Activated CD4-positive, alpha-beta T cell treated with anti-CD3 and anti-CD28 coated beads for 24 hours (primary cell): ENCODE data around the gene KLHDC7B.

Experiments used
- DNase-seq, 2 donors: peaks; one replicate each; pipeline ENCODE4 v3.0.0-alpha.2; 2020; ENCODE audit warnings: low read depth in 2 of 2

KLHDC7B gene

GRCh38 chr22:50548040-50548920 is 2.6 kb downstream of the KLHDC7B start:
- DNase-seq, result no peak

DNA sequence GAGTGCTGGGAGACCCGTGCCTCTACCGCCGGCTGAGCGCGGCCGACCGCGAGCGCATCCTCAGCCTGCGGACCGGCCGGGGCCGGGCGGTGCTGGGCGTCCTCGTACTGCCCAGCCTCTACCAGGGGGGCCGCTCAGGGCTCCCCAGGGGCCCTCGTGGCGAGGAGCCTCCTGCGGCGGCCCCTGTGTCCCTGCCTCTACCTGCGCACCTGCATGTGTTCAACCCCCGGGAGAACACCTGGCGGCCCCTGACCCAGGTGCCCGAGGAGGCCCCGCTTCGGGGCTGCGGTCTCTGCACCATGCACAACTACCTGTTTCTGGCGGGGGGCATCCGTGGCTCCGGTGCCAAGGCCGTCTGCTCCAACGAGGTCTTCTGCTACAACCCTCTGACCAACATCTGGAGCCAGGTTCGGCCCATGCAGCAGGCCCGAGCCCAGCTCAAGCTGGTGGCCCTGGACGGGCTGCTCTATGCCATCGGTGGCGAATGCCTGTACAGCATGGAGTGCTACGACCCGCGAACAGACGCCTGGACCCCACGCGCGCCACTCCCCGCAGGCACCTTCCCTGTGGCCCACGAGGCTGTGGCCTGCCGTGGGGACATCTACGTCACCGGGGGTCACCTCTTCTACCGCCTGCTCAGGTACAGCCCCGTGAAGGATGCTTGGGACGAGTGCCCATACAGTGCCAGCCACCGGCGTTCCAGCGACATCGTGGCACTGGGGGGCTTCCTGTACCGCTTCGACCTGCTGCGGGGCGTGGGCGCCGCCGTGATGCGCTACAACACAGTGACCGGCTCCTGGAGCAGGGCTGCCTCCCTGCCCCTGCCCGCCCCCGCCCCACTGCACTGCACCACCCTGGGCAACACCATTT is 3.5 kb downstream of the KLHDC7B start:
- no peak for DNase-seq

DNA sequence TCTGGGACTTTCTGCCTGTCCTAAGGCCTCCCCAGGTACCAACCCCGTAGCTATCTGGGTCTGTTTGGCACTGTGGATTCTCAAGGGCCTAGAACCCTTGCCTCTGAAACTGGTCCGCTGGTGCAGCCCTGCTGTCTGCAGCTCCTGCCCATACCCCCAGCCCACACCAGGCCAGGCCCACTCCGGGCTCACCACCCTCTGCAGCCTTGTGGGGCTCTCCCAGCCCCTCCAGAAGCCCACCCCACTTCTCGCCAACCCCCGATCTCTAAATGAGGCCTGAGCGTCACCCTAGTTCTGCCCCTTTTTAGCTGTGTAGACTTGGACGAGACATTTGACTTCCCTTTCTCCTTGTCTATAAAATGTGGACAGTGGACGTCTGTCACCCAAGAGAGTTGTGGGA is 4.7 kb downstream of the KLHDC7B start:
- no peak for DNase-seq

DNA sequence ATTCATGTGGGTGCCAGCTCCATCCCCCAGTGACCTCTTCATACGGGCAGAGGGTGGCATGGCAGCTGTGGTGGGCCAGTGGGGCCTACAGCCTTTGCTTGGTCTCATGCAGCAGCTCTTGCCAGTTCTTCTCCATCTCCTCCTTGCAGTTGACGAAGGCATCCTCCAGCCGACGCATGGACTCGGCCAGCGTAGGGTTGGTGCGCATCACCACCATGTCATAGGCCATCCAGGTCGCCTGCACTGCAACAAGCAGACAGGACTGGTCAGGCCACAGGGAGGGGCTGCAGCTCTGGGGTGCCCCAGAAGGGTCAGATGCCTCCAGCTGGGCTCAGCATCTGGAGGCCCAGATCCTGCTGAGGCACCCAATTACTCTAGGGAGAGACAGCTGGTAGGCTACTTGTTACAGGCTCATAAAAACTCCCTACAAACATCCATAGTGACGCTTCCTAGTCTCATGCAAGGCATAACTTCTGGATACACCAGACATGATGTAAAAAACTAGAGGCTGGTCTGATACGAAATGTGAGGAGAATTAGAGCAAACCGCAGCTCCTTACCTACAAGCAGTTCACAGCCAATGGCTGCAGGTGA is 5.6 kb downstream of the KLHDC7B start:
- no peak for DNase-seq

DNA sequence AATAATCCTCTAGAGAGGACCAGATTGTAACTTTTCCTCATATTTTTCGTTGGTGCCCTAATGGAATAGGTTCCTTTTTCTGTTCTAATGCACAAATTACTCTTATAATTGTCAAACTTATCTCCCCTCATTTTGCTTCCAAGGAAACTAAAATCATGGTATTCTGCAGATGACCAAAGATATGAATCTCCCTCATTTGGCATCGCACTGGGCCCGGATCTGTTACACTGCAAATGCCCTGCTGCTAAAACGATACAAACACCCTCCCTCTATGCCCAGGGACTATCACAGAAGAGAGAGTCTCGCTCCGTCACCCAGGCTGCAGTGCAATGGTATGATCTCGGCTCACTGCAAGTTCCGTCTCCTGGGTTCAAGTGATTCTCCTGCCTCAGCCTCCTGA is 7.6 kb downstream of the KLHDC7B start:
- DNase-seq, result no peak

- no peak for DNase-seq
Observed at GRCh38 chr22:50556703-50557102, 11.0 kb downstream of the KLHDC7B start.

DNA sequence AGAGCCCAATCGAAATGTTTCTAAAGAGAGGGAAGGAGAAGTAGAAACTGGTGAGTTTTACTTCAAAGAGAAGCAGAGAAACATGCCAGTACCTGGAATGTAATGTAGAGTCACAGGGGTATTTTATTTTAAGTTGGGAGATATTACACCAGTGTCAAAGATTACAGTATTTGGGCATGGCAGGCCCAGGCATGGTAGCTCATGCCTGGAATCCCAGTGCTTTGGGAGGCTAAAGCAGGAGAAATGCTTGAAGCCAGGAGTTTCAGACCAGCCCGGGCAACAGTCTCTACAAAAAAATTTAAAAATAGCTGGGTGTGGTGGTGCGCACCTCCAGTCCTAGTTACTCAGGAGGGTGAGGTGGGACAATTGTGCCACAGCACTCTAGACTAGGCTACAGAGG is 14.3 kb downstream of the KLHDC7B start:
- DNase-seq, result no peak

- DNase-seq, result no peak
Observed at GRCh38 chr22:50561401-50562358, 16.0 kb downstream of the KLHDC7B start.

DNA sequence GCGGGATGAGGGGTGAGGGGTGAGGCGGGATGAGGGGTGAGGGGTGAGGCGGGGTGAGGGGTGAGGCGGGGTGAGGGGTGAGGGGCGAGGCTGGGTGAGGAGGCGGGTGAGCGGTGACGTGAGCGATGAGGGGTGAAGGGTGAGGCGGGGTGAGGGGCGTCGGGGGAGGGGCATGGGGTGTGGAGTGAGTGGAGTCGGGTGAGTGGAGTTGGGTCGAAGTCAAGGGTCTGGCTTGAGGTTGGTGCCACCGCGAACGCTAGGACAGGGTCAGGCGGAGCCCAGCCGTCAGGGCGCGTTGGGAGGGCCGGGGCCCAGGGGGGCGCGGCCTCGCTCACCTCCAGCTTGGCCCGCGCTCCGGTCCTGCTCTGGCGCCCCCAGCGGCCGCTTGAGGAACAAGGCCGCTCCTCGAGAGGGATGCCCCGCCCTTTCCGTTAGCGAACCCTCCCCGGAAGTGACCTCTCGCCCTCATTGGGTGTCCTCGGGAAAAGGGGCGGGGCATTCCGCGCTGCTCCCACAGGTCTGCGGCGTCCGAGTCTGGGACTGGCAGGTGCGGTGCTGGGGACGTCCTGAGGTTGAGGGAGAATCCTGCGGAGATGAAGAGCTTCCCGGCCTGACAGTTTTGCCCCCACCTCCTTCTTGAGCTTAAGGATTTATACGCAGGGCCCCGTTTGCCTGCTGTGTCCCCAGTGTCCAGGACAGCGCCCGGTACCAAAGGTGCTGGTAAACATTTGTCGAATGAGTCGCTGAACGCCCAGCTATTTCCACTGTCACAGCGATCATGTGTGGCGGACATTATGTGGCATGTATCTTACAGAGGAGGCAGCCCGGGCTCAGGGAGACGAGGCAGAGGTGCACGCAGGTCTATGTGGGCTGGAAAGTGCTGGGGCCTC is 17.1 kb downstream of the KLHDC7B start, which contains the start of gene SYCE3:
TSS of gene SYCE3 (minus strand) at position 397 of the 890 bp plus-strand sequence. CDS start 6,514 bp downstream, outside the sequence.
- DNase-seq, result peak; percentile 96 to 97

DNA sequence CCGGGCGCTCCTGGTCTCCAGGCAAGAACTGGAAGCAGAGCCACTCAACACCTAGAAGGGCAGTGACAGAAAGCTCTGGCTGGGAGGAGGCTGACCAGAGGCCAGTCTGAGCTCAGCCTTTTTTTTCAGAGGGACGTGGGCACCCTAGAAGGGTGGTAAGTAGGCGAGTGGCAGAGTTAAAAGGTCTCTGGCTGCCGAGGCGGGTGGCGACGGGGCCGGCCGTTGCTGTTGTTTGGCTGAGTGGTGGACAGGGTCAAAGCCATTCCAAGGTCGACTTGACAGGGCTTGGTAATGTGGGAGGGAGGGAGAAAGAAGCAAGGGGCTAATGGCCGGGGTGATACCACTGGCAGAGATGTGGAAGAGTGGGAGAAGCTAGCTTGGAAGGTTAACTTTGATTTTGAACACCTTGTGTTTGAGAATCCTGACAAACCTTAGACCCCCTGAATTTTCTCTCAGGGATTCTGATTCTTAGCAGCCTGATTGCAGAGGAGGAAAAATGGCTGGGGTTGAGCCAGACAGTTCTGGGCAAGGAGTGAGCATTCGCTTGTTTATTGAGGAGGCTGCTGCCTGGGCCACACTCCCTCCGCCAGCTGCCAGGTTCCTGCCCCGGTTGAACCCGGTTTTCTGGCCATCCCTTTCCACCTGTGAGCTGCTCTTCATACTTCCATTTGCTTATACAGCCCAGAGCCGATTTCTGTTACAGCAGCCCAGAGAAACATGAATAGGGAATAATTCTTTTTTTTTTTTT is 17.9 kb downstream of the KLHDC7B start:
- DNase-seq, result no peak

- DNase-seq, result no peak
Observed at GRCh38 chr22:50564289-50564688, 18.6 kb downstream of the KLHDC7B start.

DNA sequence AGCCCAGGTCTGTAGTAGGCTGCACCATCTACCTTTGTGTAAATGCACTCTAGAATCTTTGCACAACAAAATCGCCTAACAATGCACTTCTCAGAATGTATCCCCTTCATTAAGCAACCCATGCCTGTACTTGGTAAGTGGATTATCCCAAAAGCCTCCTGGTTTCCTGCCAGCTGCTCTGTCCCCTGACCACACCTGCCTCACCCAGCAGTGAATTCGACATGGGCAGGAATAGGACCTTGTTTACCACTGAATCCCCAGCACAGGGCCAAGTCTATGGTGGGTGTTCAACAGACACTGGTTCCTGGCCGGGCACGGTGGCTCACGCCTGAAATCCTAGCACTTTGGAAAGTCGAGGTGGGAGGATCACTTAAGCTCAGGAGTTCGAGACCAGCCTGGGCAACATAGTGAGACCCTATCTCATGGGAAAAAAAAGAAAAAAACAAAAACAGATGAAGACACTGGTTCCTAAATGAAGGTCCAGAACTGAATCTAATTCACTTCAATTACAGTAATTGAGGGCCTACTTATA is 22.1 kb downstream of the KLHDC7B start:
- DNase-seq, result no peak

GRCh38 chr22:50568626-50569025 is 22.9 kb downstream of the KLHDC7B start:
- no peak for DNase-seq

DNA sequence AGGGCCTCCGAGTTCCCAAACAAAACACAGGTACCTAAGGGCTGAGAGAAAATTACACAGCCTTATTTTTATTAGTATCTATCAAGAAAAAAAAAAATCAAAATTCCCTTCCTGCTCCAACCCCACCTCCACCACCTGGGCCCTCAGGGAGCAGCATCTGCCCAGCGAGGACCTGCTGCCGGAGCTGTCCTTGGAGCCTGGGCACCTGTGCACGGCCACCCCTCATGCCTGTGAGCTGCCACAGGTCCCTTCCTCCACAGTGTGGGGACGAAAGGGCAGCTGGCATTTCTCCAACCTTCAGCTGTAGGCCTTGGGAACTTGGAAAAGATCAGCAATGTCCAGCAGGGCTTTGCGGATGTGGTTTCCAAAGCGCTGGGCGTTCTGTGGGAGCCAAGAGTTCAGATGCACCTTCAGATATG is 23.4 kb downstream of the KLHDC7B start:
- no peak for DNase-seq

DNA sequence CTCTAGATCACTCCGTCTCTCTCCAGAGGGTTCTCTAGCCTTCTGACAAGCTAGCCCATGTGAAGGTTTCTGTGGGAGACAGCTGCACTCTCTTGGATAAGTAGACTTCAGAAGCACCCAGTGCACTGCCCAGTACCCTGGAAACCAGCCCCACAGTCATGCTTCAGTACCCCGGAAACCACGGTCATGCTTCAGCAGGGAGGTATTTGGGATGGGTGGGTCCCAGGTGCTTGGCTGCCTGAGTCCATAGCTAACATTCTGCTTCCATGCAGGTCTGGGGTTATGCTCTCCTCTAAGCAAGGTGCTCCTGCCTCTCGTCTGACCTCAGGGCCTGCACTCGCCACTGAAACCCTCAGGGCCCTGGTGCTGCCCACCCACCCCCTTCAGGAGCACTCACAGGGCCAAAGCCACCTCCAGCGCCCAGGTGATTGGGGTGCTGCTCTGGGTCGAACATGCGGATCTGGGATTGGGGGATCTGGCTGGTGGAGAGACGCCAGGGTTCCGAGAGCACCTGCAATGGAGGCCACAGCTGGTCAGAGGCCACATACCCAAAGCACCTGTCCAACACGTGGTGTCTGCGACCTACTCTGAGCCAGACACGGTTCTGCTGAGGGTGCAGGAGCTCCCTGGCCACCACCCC is 24.3 kb downstream of the KLHDC7B start:
- DNase-seq, result no peak

DNA sequence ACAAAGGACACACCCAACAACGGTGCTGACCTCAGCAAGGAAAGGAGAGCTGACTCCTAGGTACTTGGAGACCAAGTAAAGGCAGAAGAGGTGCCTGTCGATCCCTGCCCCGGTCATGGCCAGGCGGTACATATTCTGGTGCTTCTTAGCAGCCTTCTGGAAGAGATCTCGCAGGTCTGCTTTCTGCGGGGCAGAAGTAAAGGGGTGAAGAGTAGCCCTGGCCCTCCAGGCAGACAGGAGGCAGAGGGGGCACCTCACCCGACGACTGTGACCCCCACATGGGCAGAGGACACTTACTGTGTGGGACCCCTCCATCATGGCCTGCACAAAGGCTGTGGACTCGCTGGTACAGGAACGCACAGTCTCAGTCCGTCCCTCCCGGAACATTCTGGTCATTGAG is 25.2 kb downstream of the KLHDC7B start:
- no peak for DNase-seq

DNA sequence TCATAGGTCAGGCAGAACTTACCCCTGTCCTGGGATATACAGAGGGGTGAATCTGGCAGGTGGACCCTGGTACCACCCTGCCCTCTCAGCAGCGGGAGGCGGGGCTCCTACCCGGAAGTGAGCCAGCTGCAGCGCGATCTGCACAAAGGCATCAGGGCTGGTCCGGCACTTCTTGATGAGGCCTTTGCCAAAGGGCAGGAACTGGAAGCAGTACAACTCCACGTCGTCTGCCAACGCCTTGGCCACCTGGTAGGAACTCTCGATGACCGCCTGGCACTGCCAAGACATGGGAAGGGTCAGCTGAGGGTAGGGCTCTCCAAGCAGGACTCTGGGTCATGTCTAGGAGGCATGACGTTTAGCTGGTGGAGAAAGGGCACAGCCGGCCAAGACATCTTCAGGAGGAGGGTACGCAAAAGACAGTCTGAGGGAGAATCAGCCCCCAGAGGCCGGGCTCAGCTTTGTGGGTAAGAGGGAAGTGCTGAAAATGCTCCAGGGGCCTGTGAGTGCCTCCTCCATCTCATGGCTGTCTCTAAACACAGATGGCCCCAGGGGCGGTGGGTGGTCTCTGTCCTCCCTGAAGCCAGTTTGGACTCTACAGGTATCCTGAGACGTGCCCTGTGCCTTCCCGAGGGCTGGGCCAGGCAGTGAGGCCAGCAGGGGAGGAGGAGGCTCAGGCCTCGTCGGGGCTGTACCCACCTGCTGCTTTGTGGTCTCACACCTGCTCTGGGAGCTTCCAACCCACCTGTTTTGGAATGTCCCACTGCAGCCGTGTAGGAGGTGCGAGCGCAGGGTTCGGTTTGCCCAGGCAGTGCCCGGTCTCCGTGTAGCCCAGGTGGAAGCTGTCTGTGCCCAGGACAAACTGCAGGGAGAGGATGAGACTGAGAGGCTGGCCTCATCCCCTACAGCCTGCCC is 25.8 kb downstream of the KLHDC7B start:
- no peak for DNase-seq
